SKM-1 treated with dmso at 0.1 percent for 144 hours (cell line): ENCODE measurements around the gene RPS16.
"Not testable (repeated sequence)": the region's sequence is repeated elsewhere in the genome, so short reads cannot be mapped to it uniquely, and the experiment has no call there.

Experiments used
- DNase-seq: peaks from one replicate; lab custom pipeline; 2025; ENCODE audit not compliant: unreplicated experiment; lab: John Stamatoyannopoulos, UW

RPS16 gene

DNA sequence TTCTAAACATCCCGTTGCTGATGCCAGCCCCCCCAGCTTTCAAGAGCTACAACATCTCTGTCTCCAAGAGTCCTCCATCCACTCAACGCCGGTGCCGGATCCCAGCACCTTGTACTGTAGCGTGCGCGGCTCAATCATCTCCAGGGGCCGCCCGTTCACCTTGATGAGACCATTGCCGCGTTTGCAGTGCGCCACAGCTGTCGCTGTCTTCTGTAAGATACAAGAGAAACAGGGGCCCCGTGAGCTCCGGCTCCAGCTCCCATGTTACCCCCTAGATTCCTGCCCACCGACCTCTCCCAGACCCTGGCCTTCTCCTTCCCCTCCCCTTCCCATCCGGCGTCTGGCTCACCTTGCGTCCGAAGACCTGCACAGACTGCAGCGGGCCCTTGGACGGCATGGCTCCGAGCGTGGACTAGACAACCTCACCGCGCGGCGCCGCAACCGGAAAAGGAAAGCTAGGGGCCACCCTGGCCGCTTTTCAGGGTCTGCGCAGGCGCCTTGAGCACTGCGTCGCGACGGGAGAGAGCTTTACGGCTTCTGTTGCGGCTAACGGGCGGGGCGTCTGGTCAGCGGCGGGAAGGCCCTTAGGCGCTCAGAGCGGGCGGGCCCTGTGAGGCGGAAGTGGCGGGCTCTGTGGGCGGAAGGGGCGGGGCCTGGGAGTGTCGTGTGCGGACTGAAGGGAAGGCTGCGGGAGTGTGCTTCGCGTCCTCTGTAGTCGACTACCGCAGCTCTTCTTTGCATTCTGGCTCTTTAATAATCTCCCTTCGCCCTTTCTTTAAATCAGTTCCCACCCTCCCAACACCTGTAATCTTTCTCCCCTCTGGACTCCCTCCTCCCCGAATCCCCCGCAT lies at the start of gene RPS16:
TSS of gene RPS16 (minus strand) at position 451 of the 851 bp plus-strand sequence. CDS start at position 397, 54 bp downstream.
- peak; percentile 98 for DNase-seq

DNA sequence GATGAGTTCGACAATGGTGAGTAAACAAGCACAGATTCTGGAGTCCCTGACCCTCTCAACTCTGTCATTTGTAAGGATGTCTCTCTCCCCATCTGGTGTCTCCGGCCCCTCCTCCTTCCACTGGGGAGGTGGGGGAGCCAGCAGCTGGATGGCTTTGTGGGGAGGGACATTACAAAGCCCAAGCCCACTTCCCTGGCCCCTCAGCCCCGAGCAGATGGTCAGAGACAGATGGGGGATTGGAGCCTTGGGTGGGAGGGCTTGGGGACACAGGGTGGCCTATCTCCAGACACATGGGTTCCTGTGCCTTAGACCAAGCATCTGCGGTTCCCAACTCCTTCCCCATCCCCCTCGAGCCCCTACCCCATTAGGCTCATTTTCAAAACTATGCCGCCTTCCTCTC lies 47.4 kb upstream of the RPS16 start:
- DNase-seq, result no peak

- DNase-seq, result no peak
Measured at GRCh38 chr19:39481676-39482075, 45.9 kb upstream of the RPS16 start.

- no peak for DNase-seq
Measured at GRCh38 chr19:39481229-39481545, 45.4 kb upstream of the RPS16 start.

DNA sequence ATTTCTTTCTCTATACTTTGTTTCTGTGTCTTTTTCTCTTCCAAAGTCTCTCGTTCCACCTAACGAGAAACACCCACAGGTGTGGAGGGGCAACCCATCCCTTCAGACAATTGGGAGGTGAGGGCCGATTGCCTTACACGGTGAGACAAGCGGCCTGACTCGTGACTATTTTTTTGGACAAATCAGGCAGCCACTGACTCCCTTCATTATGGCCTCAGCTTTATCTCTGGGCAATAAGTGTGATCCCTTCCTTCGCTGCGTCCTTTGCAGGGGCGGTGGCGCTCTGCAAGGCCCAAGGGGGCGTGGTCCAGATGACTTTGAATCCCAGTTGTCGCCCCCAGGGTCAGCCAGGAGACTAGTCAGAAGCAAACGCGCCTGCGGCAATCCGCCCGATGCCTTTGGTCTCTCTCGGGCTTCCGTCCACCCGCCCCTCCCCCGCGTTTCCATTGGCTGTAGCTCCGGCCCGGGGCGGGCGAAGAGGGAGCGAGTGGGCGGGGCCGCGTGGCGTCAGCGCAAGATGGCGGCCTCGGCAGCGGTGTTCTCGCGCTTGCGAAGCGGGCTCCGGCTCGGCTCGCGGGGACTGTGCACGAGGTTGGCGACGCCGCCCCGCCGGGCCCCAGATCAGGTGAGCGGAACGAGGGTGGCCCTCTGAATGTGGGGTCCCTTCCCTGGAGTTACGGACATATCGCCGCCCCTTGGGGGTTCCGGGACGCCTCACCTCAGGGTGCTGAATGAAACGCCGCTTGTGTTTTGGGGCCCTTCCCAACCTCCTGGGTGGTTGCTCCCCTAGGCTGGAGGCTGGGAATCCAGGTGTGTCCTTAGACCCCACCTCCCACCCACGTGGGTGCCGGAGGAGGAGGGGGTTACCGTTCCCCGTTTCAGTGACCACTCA lies 44.8 kb upstream of the RPS16 start, which contains the start of gene TIMM50:
TSS of gene TIMM50 (plus strand) at position 502 of the 892 bp plus-strand sequence. CDS start at position 518, 16 bp downstream.
- DNase-seq, result peak; percentile 87

DNA sequence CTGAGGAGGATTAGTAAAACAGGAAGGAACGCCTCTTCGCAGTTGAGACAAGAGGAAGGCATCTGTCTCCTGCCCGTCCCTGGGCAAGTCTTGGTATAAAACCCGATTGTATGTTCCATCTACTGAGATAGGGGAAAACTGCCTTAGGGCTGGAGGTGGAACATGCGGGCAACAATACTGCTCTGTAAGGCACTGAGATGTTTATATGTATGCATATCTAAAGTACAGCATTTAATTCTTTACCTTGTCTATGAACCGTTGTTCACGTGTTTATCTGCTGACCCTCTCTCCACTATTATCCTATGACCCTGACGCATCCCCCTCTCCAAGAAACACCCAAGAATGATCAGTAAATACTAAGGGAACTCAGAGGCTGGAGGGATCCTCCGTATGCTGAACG lies 44.2 kb upstream of the RPS16 start:
- no peak for DNase-seq

- not testable (repeated sequence) for DNase-seq
Measured at GRCh38 chr19:39479319-39479801, 43.6 kb upstream of the RPS16 start.

GRCh38 chr19:39475748-39476147 lies 40.0 kb upstream of the RPS16 start:
- no peak for DNase-seq

DNA sequence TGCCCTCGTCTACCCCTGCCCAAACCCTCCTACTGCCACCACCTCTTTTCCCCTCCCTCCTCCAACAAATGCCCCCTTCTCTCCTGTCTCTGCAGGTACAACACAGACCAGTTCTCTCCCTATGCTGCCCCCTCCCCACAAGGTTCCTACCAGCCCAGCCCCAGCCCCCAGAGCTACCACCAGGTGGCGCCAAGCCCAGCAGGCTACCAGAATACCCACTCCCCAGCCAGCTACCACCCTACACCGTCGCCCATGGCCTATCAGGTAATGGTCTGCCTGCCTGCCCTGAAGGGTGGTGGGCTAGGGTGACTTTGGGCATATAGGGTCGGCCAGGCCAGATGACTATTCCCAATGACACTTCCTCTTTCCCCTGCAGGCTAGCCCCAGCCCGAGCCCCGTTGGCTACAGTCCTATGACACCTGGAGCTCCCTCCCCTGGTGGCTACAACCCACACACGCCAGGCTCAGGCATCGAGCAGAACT lies 38.4 kb upstream of the RPS16 start:
- DNase-seq, result peak; percentile 8

GRCh38 chr19:39473443-39473960 lies 37.8 kb upstream of the RPS16 start:
- DNase-seq, result no peak

DNA sequence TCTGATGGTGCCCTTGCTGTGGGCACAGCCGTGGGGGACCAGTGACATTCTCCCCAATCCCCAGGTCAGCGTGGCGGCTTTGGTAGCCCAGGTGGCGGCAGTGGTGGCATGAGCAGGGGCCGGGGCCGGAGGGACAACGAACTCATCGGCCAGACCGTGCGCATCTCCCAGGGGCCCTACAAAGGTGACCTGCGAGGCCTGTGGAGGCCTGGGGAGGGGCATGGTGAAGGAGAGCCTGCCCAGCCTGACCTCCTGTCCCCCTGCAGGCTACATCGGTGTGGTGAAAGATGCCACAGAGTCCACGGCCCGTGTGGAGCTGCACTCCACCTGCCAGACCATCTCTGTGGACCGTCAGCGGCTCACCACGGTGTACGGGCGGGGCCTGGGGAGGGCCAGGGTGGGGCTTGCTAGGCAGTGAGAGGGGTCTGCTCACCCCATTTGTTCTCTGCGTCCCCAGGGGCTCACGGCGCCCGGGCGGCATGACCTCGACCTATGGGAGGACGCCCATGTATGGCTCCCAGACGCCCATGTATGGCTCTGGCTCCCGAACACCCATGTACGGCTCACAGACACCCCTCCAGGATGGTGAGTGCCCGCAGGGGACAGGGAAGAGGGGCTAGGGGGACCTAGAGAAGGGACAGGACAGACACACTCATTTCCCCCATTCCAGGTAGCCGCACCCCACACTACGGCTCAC lies 37.1 kb upstream of the RPS16 start:
- DNase-seq, result no peak

GRCh38 chr19:39471756-39472536 lies 36.2 kb upstream of the RPS16 start:
- no peak for DNase-seq

DNA sequence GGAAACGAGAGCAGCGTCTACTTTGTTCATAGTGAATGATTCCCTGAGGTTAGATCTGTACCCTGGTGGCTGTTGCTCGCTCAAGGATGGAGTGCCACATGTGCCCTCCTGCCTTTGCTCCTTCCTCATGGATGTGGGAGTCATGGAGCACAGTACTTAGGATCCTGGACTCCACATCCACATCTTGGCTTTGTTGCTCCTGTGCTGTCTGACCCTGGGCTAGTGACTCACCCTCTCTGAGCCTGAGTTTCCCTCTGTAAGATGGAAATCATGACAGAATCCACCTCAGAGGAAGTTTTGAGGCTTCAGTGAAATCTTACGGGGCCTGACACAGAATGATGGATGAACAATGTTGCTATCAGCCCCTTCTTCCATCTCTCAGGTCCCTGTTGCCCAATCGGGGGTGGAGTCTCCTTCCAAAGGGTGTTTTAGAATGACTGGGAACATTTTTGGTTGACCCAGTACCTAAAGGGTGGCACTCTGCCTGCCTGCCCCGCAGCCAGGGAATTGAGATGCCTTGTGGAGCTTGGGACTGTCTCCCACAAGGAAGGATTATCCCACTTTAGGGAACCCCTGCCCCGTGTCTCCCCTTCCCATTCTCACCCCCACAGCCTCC lies 35.1 kb upstream of the RPS16 start:
- DNase-seq, result no peak

- no peak for DNase-seq
Measured at GRCh38 chr19:39469567-39469966, 33.8 kb upstream of the RPS16 start.

GRCh38 chr19:39469036-39469435 lies 33.3 kb upstream of the RPS16 start:
- DNase-seq, result no peak

- DNase-seq, result no peak
Measured at GRCh38 chr19:39467941-39468340, 32.2 kb upstream of the RPS16 start.

DNA sequence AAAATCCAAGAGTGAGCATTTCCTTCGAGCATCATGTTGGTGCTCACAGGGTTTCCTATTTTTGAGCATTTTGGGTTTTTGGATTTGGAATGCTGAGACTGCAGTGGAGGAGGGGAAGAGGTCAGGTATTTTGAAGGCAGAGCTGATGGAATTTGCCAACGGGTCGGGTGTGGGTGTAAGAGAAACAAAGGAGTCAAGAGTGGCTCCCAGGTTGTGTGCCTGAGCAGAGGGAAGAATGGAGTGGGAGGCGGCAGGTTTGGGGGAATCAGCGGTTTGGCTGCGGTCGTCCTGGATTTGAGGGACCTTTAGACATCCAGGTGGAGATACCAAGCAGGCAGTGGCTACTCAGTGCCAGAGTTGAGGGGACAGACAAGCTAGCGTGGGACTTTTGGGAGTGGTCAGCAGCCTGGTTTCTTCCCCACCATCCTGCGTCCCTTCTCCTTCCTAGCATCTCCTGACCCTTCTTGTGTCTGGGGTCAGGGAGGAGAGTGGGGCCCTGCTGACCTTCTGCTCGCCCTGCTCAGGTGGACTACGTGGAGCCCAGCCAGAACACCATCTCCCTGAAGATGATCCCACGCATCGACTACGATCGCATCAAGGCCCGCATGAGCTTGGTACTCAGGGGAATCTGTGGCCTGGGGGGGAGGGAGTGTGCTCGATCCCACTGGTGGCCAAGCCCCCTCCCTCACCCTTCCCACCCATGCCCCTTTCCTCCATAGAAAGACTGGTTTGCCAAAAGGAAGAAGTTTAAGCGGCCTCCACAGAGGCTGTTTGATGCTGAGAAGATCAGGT lies 30.4 kb upstream of the RPS16 start:
- no peak for DNase-seq

DNA sequence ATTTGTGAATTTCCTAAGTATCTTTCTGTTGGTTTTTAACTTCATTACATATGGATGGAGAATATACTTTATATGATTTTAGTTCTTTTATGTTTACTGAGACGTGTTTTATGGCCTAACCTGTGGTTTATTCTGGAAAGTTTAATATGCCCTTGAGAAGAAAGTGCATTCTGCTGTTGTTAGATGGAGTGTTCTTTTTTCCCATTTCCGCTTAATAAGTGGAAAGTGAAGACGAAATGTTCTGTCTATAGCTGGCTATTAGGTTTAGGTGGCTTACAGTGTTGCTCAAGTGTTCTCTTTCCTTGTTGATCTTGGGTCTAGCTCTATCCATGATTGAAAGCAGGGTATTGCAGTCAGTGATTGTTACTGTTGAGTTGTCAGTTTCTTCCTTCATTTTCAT lies 27.7 kb upstream of the RPS16 start:
- no peak for DNase-seq

DNA sequence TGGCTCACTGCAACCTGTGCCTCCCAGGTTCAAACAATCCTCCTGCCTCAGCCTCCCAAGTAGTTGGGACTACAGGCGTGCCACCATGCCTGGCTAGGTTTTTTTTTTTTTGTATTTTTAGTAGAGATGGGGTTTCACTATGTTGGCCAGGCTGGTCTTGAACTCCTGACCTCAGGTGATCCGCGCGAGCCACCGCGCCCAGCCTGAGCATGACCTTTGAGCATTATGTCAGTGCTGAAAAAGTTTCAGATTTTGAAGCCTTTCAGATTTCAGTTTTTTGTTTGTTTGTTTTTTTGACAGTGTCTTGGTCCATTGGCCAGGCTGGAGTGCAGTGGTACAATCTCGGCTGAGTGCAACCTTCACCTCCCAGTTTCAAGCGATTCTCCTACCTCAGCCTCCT lies 15.5 kb upstream of the RPS16 start:
- DNase-seq, result not testable (repeated sequence)
